Measurements from ENCODE around the gene FOXN3.

DNA sequence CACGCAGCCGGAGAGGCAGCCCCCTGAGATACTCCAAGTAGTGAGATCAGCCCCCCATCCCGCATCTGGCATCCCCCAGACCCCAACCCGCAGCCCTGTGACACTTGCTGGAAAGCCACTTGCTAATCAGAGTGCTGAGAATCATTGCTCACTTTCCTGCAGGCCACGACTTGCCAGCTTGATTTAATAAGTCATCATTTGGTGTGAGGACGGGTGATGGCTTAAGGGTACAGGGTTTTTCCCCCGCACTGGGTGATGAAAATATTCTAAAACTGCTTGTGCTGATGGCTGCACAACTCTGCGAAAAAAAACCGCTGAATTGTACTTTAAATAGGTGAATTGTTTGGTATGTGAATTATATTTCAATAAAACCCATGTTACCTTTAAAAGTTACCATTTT lies 171.2 kb downstream of the FOXN3 start:
- TF ChIP-seq, protein P1, sequence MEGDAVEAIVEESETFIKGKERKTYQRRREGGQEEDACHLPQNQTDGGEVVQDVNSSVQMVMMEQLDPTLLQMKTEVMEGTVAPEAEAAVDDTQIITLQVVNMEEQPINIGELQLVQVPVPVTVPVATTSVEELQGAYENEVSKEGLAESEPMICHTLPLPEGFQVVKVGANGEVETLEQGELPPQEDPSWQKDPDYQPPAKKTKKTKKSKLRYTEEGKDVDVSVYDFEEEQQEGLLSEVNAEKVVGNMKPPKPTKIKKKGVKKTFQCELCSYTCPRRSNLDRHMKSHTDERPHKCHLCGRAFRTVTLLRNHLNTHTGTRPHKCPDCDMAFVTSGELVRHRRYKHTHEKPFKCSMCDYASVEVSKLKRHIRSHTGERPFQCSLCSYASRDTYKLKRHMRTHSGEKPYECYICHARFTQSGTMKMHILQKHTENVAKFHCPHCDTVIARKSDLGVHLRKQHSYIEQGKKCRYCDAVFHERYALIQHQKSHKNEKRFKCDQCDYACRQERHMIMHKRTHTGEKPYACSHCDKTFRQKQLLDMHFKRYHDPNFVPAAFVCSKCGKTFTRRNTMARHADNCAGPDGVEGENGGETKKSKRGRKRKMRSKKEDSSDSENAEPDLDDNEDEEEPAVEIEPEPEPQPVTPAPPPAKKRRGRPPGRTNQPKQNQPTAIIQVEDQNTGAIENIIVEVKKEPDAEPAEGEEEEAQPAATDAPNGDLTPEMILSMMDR (IDR thresholded peaks at IDR 0.05): no peak
- TF ChIP-seq, protein P2, sequence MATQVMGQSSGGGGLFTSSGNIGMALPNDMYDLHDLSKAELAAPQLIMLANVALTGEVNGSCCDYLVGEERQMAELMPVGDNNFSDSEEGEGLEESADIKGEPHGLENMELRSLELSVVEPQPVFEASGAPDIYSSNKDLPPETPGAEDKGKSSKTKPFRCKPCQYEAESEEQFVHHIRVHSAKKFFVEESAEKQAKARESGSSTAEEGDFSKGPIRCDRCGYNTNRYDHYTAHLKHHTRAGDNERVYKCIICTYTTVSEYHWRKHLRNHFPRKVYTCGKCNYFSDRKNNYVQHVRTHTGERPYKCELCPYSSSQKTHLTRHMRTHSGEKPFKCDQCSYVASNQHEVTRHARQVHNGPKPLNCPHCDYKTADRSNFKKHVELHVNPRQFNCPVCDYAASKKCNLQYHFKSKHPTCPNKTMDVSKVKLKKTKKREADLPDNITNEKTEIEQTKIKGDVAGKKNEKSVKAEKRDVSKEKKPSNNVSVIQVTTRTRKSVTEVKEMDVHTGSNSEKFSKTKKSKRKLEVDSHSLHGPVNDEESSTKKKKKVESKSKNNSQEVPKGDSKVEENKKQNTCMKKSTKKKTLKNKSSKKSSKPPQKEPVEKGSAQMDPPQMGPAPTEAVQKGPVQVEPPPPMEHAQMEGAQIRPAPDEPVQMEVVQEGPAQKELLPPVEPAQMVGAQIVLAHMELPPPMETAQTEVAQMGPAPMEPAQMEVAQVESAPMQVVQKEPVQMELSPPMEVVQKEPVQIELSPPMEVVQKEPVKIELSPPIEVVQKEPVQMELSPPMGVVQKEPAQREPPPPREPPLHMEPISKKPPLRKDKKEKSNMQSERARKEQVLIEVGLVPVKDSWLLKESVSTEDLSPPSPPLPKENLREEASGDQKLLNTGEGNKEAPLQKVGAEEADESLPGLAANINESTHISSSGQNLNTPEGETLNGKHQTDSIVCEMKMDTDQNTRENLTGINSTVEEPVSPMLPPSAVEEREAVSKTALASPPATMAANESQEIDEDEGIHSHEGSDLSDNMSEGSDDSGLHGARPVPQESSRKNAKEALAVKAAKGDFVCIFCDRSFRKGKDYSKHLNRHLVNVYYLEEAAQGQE (IDR thresholded peaks at IDR 0.05; ENCODE audit: insufficient read depth in 1 of 2, low read depth in 2 of 2, low read length in 1 of 2): no peak
